ENCODE measurements around the gene XPO4. TPM values are rescaled to one million over a fixed set of nuclear protein-coding genes. Genes with fewer than 3 reads are reported as not detected.

XPO4 gene
- total and polyA plus RNA-seq, 10 of the 15 experiments (the other 5 are each of a cell fraction or from before 2014, with no cell fraction given): 3.6 to 24.9 (median 18.4) TPM

GRCh38 chr13:20908714-20909497 lies 6.4 kb upstream of the XPO4 start:
- 42% methylated on average over 6 of the region's 6 CpGs for WGBS (ENCODE audit: insufficient coverage, insufficient replicate concordance, low lambda C conversion rate, missing lambda C conversion rate)
- FAIRE-seq: no peak

GRCh38 chr13:20904908-20905307 lies 2.4 kb upstream of the XPO4 start:
- Histone ChIP-seq H3K27me3 (replicated peaks in 1 of 2; ENCODE audit: control insufficient read depth in 2 of 2, insufficient read depth in 2 of 2, low read length in 1 of 2) (no peaks in the 10 kb centered on the region), H3K9ac (ENCODE audit: control insufficient read depth, insufficient read depth, low read length) (no peak overlapping the region), H4K20me1 (ENCODE audit: control insufficient read depth, insufficient read depth) (no peaks in the 10 kb centered on the region), H3K4me3 (no peak overlapping the region), H3K36me3 (ENCODE audit: control insufficient read depth in 2 of 2, insufficient read depth in 2 of 2, low read length in 1 of 2) (no peaks in the 10 kb centered on the region), H3K9me3 (replicated peaks; ENCODE audit: control insufficient read depth, insufficient read depth, low read length) (no peaks in the 10 kb centered on the region), H3K27ac (ENCODE audit: control insufficient read depth, insufficient read depth) (no peak overlapping the region), H3K4me2 (ENCODE audit: control insufficient read depth, insufficient read depth) (no peak overlapping the region), H3K4me1 (ENCODE audit: control insufficient read depth, insufficient read depth, low read length) (0 out of 2 replicates have a peak, but pooled peaks cover 5% of the 10 kb centered on the region), H3K79me2 (ENCODE audit: control insufficient read depth, insufficient read depth, low read length) (peaks cover 24% of the 10 kb centered on the region), H2AFZ (ENCODE audit: control insufficient read depth, low read depth, low read length) (no peak overlapping the region)
- SMC1A ChIA-PET (ENCODE audit: uncharacterized antibody, unreplicated experiment): no interaction called here
- POLR2A ChIA-PET: interaction anchor here (0.7 kb wide), 1 partner anchor 56 kb away, joined by 7 read pairs; no protein-coding TSS in a partner anchor
- in situ Hi-C loops (cut with MboI): no loop called here
- BruUV-seq (replicated peaks): no TSS peak
- CTCF ChIA-PET: no interaction called here
- ATAC-seq (no peak), FAIRE-seq (no peak), DNase-seq (ENCODE audit: low read depth, low spot score) (no peak)
- intact Hi-C loops (cut with micrococcal nuclease; ENCODE audit: unreplicated experiment): no loop called here
- RAD21 ChIA-PET (ENCODE audit: unreplicated experiment): no interaction called here
- TF ChIP-seq SP1 (IDR thresholded peaks at IDR 0.05; ENCODE audit: low read depth, low read length) (no peak), WRNIP1 (IDR thresholded peaks at IDR 0.05; ENCODE audit: borderline replicate concordance, low read depth, low read length) (no peak), ELK1 (IDR thresholded peaks at IDR 0.05; ENCODE audit: low read depth, low read length) (no peak), ESRRA (IDR thresholded peaks at IDR 0.05; ENCODE audit: low read length) (no peak), RUNX3 (IDR thresholded peaks at IDR 0.05; ENCODE audit: low read length) (no peak), IRF5 (IDR thresholded peaks at IDR 0.05; ENCODE audit: borderline replicate concordance) (no peak), SMC3 (IDR thresholded peaks at IDR 0.05; ENCODE audit: borderline replicate concordance, low read length) (no peak), ZNF622 (IDR thresholded peaks at IDR 0.05) (no peak)

More at GRCh38 chr13:20908714-20909497, 6.4 kb upstream of the XPO4 start:
- intact Hi-C loops (cut with micrococcal nuclease; ENCODE audit: unreplicated experiment) (no loop called here), in situ Hi-C loops (cut with MboI) (no loop called here)
- Histone ChIP-seq H2AFZ (ENCODE audit: control insufficient read depth, low read depth, low read length) (no peak overlapping the region), H3K4me2 (ENCODE audit: control insufficient read depth, insufficient read depth) (no peak overlapping the region), H3K27ac (ENCODE audit: control insufficient read depth, insufficient read depth) (no peak overlapping the region), H3K4me3 (no peak overlapping the region), H4K20me1 (ENCODE audit: control insufficient read depth, insufficient read depth) (no peaks in the 10 kb centered on the region), H3K9me3 (replicated peaks; ENCODE audit: control insufficient read depth, insufficient read depth, low read length) (no peaks in the 10 kb centered on the region), H3K27me3 (replicated peaks in 1 of 2; ENCODE audit: control insufficient read depth in 2 of 2, insufficient read depth in 2 of 2, low read length in 1 of 2) (no peaks in the 10 kb centered on the region), H3K4me1 (ENCODE audit: control insufficient read depth, insufficient read depth, low read length) (no peaks in the 10 kb centered on the region), H3K9ac (ENCODE audit: control insufficient read depth, insufficient read depth, low read length) (no peak overlapping the region), H3K36me3 (ENCODE audit: control insufficient read depth in 2 of 2, insufficient read depth in 2 of 2, low read length in 1 of 2) (no peaks in the 10 kb centered on the region), H3K79me2 (ENCODE audit: control insufficient read depth, insufficient read depth, low read length) (no peaks in the 10 kb centered on the region)
- ATAC-seq (no peak), DNase-seq (ENCODE audit: low read depth, low spot score) (no peak)
- BruUV-seq (replicated peaks): no TSS peak
- TF ChIP-seq NR2F1 (conservative IDR thresholded peaks at IDR 0.05): no peak
- TF ChIP-seq JUNB (IDR thresholded peaks at IDR 0.05): no peak
- TF ChIP-seq WRNIP1 (IDR thresholded peaks at IDR 0.05; ENCODE audit: borderline replicate concordance, low read depth, low read length): no peak
- TF ChIP-seq TCF12 (IDR thresholded peaks at IDR 0.05; ENCODE audit: low read depth, low read length): no peak
- TF ChIP-seq NRF1 (conservative IDR thresholded peaks at IDR 0.05; ENCODE audit: low read depth, low read length): no peak
- no peak for TF ChIP-seq TBL1XR1 (IDR thresholded peaks at IDR 0.05; ENCODE audit: low read depth, low read length)
- TF ChIP-seq SREBF2 (IDR thresholded peaks at IDR 0.05; ENCODE audit: low read length): no peak
- TF ChIP-seq KAT2A (conservative IDR thresholded peaks at IDR 0.05; ENCODE audit: control insufficient read depth, low read depth, low read length): no peak
- no peak for TF ChIP-seq NFIC (IDR thresholded peaks at IDR 0.05; ENCODE audit: low read depth, low read length)
- no peak for TF ChIP-seq CREB1 (IDR thresholded peaks at IDR 0.05; ENCODE audit: low read depth)
- TF ChIP-seq FOXK2 (IDR thresholded peaks at IDR 0.05): no peak
- TF ChIP-seq MEF2B (IDR thresholded peaks at IDR 0.05; ENCODE audit: partially characterized antibody, poor library complexity, severe bottlenecking): no peak
- ChIA-PET RAD21 (ENCODE audit: unreplicated experiment) (no interaction called here), POLR2A (interaction anchor here (0.5 kb wide), 1 partner anchor 21 kb away, joined by 3 read pairs; no protein-coding TSS in a partner anchor), CTCF (no interaction called here), SMC1A (ENCODE audit: uncharacterized antibody, unreplicated experiment) (no interaction called here)

Measured in GM12878 (cell line).